Keratinocyte (primary cell): ENCODE results near the gene STON2. TPM values are rescaled to one million over a fixed set of nuclear protein-coding genes. Genes with fewer than 3 reads are reported as not detected.

Experiments used
- DNase-seq: peaks from one replicate; pipeline ENCODE4 v3.0.0-alpha.2; 2011; ENCODE audit warnings: low read depth, missing footprints, low spot score
- FAIRE-seq: peaks from 2 replicates; lab custom pipeline; 2011; peaks lifted over from hg19 to GRCh38; lab: Jason Lieb, UNC
- H2AFZ ChIP-seq: 2 replicates; pipeline ENCODE4 v1.6.0; 2012; ENCODE audit warnings: low read length, control low read depth, inconsistent platforms; ENCODE audit not compliant: control insufficient read depth
- H3K27ac ChIP-seq: 2 replicates; pipeline ENCODE4 v1.5.1; 2011; ENCODE audit warnings: low read length; ENCODE audit not compliant: control insufficient read depth, insufficient read depth
- H3K27me3 ChIP-seq: 3 replicates; pipeline ENCODE4 v1.6.0; 2011; ENCODE audit warnings: low read length; ENCODE audit not compliant: control insufficient read depth, insufficient read depth; ENCODE audit errors: extremely low read depth
- H3K36me3 ChIP-seq, 2 experiments: 2 replicates in 1 of 2; 3 replicates in 1 of 2; pipeline ENCODE4 v1.5.1; 2011; ENCODE audit warnings: low read length in 2 of 2, mild to moderate bottlenecking in 1 of 2; ENCODE audit not compliant: control insufficient read depth in 2 of 2, insufficient read depth in 2 of 2; ENCODE audit errors: extremely low read depth in 1 of 2
- H3K4me1 ChIP-seq: 3 replicates; pipeline ENCODE4 v1.5.1; 2011; ENCODE audit warnings: low read length; ENCODE audit not compliant: control insufficient read depth, insufficient read depth; ENCODE audit errors: extremely low read depth
- H3K4me2 ChIP-seq: 3 replicates; pipeline ENCODE4 v1.6.0; 2011; ENCODE audit warnings: low read depth, low read length; ENCODE audit not compliant: control insufficient read depth, insufficient read depth; ENCODE audit errors: extremely low read depth
- H3K4me3 ChIP-seq, 3 experiments: fragments of 200-600 bp in 1 of 3; sonication (generic) in 1 of 3; 2 replicates in 2 of 3; 3 replicates in 1 of 3; pipeline ENCODE4 v1.5.1; 2011 to 2016; ENCODE audit warnings: low read length in 3 of 3, mild to moderate bottlenecking in 3 of 3, control low read depth in 2 of 3, inconsistent platforms in 1 of 3, low read depth in 1 of 3, mixed read lengths in 1 of 3, mixed run types in 1 of 3, moderate library complexity in 1 of 3; ENCODE audit not compliant: control insufficient read depth in 2 of 3, insufficient read depth in 2 of 3; ENCODE audit errors: extremely low read depth in 1 of 3
- H3K79me2 ChIP-seq: 2 replicates; pipeline ENCODE4 v1.6.0; 2012; ENCODE audit warnings: low read length; ENCODE audit not compliant: control insufficient read depth, insufficient read depth
- H3K9ac ChIP-seq: 3 replicates; pipeline ENCODE4 v1.6.0; 2011; ENCODE audit warnings: low read length; ENCODE audit not compliant: control insufficient read depth, insufficient read depth; ENCODE audit errors: extremely low read depth
- H3K9me1 ChIP-seq: 3 replicates; pipeline ENCODE4 v1.6.0; 2011; ENCODE audit warnings: low read length; ENCODE audit not compliant: control insufficient read depth, insufficient read depth; ENCODE audit errors: extremely low read depth
- H3K9me3 ChIP-seq: 2 replicates; pipeline ENCODE4 v1.5.1; 2012; ENCODE audit warnings: low read depth, low read length; ENCODE audit not compliant: control insufficient read depth
- H4K20me1 ChIP-seq: 3 replicates; pipeline ENCODE4 v1.6.0; 2011; ENCODE audit warnings: low read length; ENCODE audit not compliant: control insufficient read depth, insufficient read depth; ENCODE audit errors: extremely low read depth
- EZH2 ChIP-seq: IDR thresholded peaks from one replicate; pipeline ENCODE4 v1.6.1; 2012; ENCODE audit warnings: inconsistent platforms, mild to moderate bottlenecking, low read length, moderate library complexity
- dilution Hi-C: fragments of 300-500 bp; cut with MboI; formaldehyde crosslinking; loops from one replicate; pipeline ENCODE4 v1.7.0; 2020; ENCODE audit warnings: low sequenced_read_pairs; ENCODE audit not compliant: extremely low pct_ligation_motif_present
- polyA plus RNA-seq, 5 experiments: library from polyadenylated mRNA; depleted of rRNA in 3 of 5; stranded (reverse) in 3 of 5; stranded (forward) in 1 of 5; unstranded in 1 of 5; fragments of >200 nt; gene quantifications; 1 replicate in 1 of 5; 2 replicates in 3 of 5; 3 replicates in 1 of 5; pipeline versions ENCODE4 v1.2.1 to v1.2.3, GENCODE V29; 2011 to 2012; ENCODE audit warnings: missing spikeins in 2 of 5, low read depth in 1 of 5, low replicate concordance in 1 of 5
- TF ChIP-seq, protein P1 (sequence below), 3 experiments: IDR thresholded peaks in 1 of 3; conservative IDR thresholded peaks in 1 of 3; optimal IDR thresholded peaks in 1 of 3; 2 replicates in 2 of 3; 3 replicates in 1 of 3; pipeline versions ENCODE3 to v1.5.1; 2011; ENCODE audit warnings: low read length in 3 of 3, mild to moderate bottlenecking in 3 of 3, moderate library complexity in 2 of 3, control low read depth in 1 of 3, inconsistent platforms in 1 of 3; ENCODE audit not compliant: insufficient read depth in 2 of 3; ENCODE audit errors: extremely low read depth in 1 of 3

STON2 gene
- polyA plus RNA-seq, 1 donor (not counting 4 experiments of a cell fraction or from before 2014, with no cell fraction given) = 82.3 TPM

DNA sequence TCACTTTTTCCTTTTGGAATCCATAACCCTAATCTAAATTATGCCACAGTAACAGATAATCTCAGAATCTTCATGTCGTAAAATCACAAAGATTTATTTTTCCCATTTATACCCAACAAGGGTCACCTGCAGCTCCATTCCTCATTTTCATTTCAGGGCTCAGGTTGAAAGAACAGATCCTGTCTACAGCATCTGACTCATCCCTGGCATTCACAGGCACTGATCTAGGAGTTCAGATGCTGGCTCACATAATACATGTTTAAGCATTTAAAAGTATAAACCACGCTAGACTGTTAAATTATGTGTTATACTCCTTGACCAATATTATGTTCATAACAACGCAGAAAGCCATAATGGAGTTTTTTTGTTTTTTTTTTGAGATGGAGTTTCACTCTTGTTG lies 58.3 kb downstream of the STON2 start:
- TF ChIP-seq EZH2 = no peak
- TF ChIP-seq, protein P1, sequence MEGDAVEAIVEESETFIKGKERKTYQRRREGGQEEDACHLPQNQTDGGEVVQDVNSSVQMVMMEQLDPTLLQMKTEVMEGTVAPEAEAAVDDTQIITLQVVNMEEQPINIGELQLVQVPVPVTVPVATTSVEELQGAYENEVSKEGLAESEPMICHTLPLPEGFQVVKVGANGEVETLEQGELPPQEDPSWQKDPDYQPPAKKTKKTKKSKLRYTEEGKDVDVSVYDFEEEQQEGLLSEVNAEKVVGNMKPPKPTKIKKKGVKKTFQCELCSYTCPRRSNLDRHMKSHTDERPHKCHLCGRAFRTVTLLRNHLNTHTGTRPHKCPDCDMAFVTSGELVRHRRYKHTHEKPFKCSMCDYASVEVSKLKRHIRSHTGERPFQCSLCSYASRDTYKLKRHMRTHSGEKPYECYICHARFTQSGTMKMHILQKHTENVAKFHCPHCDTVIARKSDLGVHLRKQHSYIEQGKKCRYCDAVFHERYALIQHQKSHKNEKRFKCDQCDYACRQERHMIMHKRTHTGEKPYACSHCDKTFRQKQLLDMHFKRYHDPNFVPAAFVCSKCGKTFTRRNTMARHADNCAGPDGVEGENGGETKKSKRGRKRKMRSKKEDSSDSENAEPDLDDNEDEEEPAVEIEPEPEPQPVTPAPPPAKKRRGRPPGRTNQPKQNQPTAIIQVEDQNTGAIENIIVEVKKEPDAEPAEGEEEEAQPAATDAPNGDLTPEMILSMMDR (optimal IDR thresholded peaks at IDR 0.05 in 1 of 3, IDR thresholded peaks at IDR 0.05 in 1 of 3, conservative IDR thresholded peaks at IDR 0.05 in 1 of 3; ENCODE audit: extremely low read depth in 1 of 3, insufficient read depth in 2 of 3, low read length in 3 of 3) = no peak

DNA sequence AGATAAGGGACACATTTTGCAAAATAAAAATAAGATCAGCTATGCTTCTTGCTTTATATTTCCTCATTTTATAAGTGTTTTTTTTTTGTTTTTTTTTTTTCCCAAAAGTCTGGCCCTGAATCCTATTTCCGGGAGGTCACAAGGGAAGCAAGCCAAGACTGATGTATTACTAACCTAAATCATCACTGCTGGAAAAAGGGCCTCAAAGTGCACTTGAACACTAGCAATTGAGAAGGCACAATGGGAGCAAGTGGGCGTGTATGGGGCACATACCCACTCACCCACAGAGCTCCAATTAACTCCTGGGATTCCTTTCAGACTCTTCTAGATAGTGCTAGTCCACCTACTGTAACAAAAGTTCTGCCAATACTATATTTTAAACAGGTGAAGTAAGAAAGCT lies 58.8 kb downstream of the STON2 start:
- Histone ChIP-seq H3K36me3 (no peaks in the 10 kb centered on the region), H3K9me3 (no peaks in the 10 kb centered on the region), H3K4me3 (no peak overlapping the region), H3K79me2 (no peaks in the 10 kb centered on the region), H3K27ac (no peak overlapping the region), H4K20me1 (no peaks in the 10 kb centered on the region), H3K4me2 (no peak overlapping the region), H3K9ac (no peak overlapping the region), H2AFZ (no peak overlapping the region), H3K4me1 (peaks cover 19% of the 10 kb centered on the region), H3K27me3 (no peaks in the 10 kb centered on the region), H3K9me1 (no peaks in the 10 kb centered on the region)
- dilution Hi-C loops = no loop called here
- TF ChIP-seq, protein P1 (optimal IDR thresholded peaks at IDR 0.05 in 1 of 3, IDR thresholded peaks at IDR 0.05 in 1 of 3, conservative IDR thresholded peaks at IDR 0.05 in 1 of 3; ENCODE audit: extremely low read depth in 1 of 3, insufficient read depth in 2 of 3, low read length in 3 of 3) = no peak
- TF ChIP-seq EZH2 = no peak
- DNase-seq (no peak), FAIRE-seq (no peak)

More for the DNA sequence above, 58.3 kb downstream of the STON2 start:
- DNase-seq = no peak
- Histone ChIP-seq H3K27me3 (no peaks in the 10 kb centered on the region), H2AFZ (no peak overlapping the region), H3K27ac (no peak overlapping the region), H3K4me1 (peaks cover 14% of the 10 kb centered on the region), H3K9me1 (no peaks in the 10 kb centered on the region), H3K4me2 (no peak overlapping the region), H3K9me3 (no peaks in the 10 kb centered on the region), H3K4me3 (no peak overlapping the region), H3K36me3 (no peaks in the 10 kb centered on the region), H4K20me1 (no peaks in the 10 kb centered on the region), H3K9ac (no peak overlapping the region), H3K79me2 (no peaks in the 10 kb centered on the region)
- dilution Hi-C loops = no loop called here
- FAIRE-seq = no peak
